ENCODE results near the gene FOXP1.

FOXP1 gene

GRCh38 chr3:71598292-71598691 is 14.8 kb upstream of the FOXP1 start:
- in situ Hi-C loops (cut with HindIII; ENCODE audit: low pct_ligation_motif_present, low sequenced_read_pairs): no loop called here
- Histone ChIP-seq H3K27ac (no peak overlapping the region), H3K4me3 (ENCODE audit: low read depth, low read length) (no peak overlapping the region), H3K36me3 (replicated peaks) (no peaks in the 10 kb centered on the region), H3K27me3 (replicated peaks) (no peaks in the 10 kb centered on the region)
- no peak for DNase-seq
- no peak for TF ChIP-seq CTCF (IDR thresholded peaks at IDR 0.05; ENCODE audit: low read depth, low read length, missing control alignments)

GRCh38 chr3:71597286-71597685 is 13.8 kb upstream of the FOXP1 start:
- H3K27ac ChIP-seq: no peak overlapping the region
- in situ Hi-C loops (cut with HindIII; ENCODE audit: low pct_ligation_motif_present, low sequenced_read_pairs): no loop called here
- no peak for TF ChIP-seq CTCF (IDR thresholded peaks at IDR 0.05; ENCODE audit: low read depth, low read length, missing control alignments)
- no peaks in the 10 kb centered on the region for H3K36me3 ChIP-seq (replicated peaks)
- no peaks in the 10 kb centered on the region for H3K27me3 ChIP-seq (replicated peaks)
- DNase-seq: no peak
- no peak overlapping the region for H3K4me3 ChIP-seq (ENCODE audit: low read depth, low read length)

GRCh38 chr3:71593106-71593505 is 9.6 kb upstream of the FOXP1 start:
- DNase-seq: no peak

DNA sequence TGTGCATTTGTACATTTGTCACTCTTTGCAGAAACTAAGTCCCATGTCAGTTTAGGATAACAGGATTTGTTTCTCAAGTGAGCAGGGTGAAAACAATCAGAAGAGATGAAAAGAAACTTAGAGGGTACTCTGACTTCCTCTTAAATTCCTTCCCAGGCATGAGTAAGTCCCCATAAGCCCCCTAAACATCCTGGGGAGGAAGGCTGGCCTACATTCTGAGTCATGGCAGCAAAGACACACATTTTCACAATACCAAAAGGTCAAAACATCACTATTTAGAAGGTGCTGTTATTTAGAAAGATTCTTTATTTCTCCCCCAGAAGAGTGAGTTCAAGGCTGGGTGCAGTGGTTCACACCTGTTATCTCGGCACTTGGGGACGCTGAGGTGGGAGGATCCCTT is 7.6 kb upstream of the FOXP1 start:
- H3K27me3 ChIP-seq (replicated peaks): no peaks in the 10 kb centered on the region
- H3K27ac ChIP-seq: no peak overlapping the region
- no peak for TF ChIP-seq CTCF (IDR thresholded peaks at IDR 0.05; ENCODE audit: low read depth, low read length, missing control alignments)
- no peak overlapping the region for H3K4me3 ChIP-seq (ENCODE audit: low read depth, low read length)
- H3K36me3 ChIP-seq (replicated peaks): no peaks in the 10 kb centered on the region
- DNase-seq: no peak
- in situ Hi-C loops (cut with HindIII; ENCODE audit: low pct_ligation_motif_present, low sequenced_read_pairs): no loop called here

More at GRCh38 chr3:71593106-71593505, 9.6 kb upstream of the FOXP1 start:
- TF ChIP-seq CTCF (IDR thresholded peaks at IDR 0.05; ENCODE audit: low read depth, low read length, missing control alignments): no peak
- Histone ChIP-seq H3K4me3 (ENCODE audit: low read depth, low read length) (no peak overlapping the region), H3K27ac (no peak overlapping the region), H3K36me3 (replicated peaks) (no peaks in the 10 kb centered on the region), H3K27me3 (replicated peaks) (no peaks in the 10 kb centered on the region)
- in situ Hi-C loops (cut with HindIII; ENCODE audit: low pct_ligation_motif_present, low sequenced_read_pairs): no loop called here

- Histone ChIP-seq H3K36me3 (replicated peaks) (no peaks in the 10 kb centered on the region), H3K27me3 (replicated peaks) (no peaks in the 10 kb centered on the region), H3K27ac (no peak overlapping the region), H3K4me3 (ENCODE audit: low read depth, low read length) (no peak overlapping the region)
- in situ Hi-C loops (cut with HindIII; ENCODE audit: low pct_ligation_motif_present, low sequenced_read_pairs): no loop called here
- no peak for DNase-seq
- TF ChIP-seq CTCF (IDR thresholded peaks at IDR 0.05; ENCODE audit: low read depth, low read length, missing control alignments): no peak
These were observed 5.6 kb upstream of the FOXP1 start for GRCh38 chr3:71589132-71589531.

DNA sequence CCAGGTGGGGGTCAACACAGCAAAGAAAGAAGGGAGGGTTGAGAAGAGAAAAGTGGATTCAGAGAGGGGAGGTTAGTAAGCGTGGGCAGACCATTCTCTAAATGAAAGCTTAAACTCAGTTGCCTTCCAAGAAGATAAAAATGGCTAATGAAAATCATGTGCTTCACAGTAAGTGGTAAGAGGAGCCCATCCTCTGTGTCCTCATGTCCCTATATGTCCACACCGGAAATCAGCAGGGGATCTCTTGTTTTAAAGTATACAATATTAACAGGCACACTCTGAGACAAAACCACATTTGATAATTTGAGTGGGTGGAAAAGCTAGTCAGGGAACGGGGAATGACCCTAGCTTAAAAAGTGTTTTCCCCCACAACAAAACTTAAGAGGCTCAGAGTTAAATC is 4.4 kb upstream of the FOXP1 start:
- no peak for TF ChIP-seq CTCF (IDR thresholded peaks at IDR 0.05; ENCODE audit: low read depth, low read length, missing control alignments)
- Histone ChIP-seq H3K4me3 (ENCODE audit: low read depth, low read length) (no peak overlapping the region), H3K27ac (peak overlapping the region; percentile 39), H3K36me3 (replicated peaks) (no peaks in the 10 kb centered on the region), H3K27me3 (replicated peaks) (no peaks in the 10 kb centered on the region)
- no peak for DNase-seq
- in situ Hi-C loops (cut with HindIII; ENCODE audit: low pct_ligation_motif_present, low sequenced_read_pairs): no loop called here
